Lower lobe of right lung (tissue), 2 donors: Measurements from ENCODE around the gene POGZ. TPM values are rescaled to one million over a fixed set of nuclear protein-coding genes. Genes with fewer than 3 reads are reported as not detected.
"Not testable (repeated sequence)": the region's sequence is repeated elsewhere in the genome, so short reads cannot be mapped to it uniquely, and the experiment has no call there.

Experiments
- ATAC-seq, 2 donors: fragments of 200-7000 bp; cut with Tn5 transposase; one replicate each; pipeline ENCODE4 v1.9.1; 2020 to 2022; ENCODE audit warnings: mild to moderate bottlenecking in 2 of 2, moderate library complexity in 2 of 2
- DNase-seq: peaks from one replicate; pipeline ENCODE4 v3.0.0-alpha.2; 2020
- H3K27ac ChIP-seq: fragments of 200-600 bp; one replicate; pipeline ENCODE4 v1.8.0; 2022
- H3K27me3 ChIP-seq: fragments of 200-600 bp; one replicate; pipeline ENCODE4 v1.8.0; 2022; ENCODE audit warnings: low read depth
- H3K36me3 ChIP-seq: fragments of 200-600 bp; one replicate; pipeline ENCODE4 v1.8.0; 2022; ENCODE audit warnings: mild to moderate bottlenecking
- H3K4me1 ChIP-seq: fragments of 200-600 bp; one replicate; pipeline ENCODE4 v1.8.0; 2022
- H3K4me3 ChIP-seq: fragments of 200-600 bp; one replicate; pipeline ENCODE4 v1.8.0; 2022; ENCODE audit warnings: mild to moderate bottlenecking
- H3K9me3 ChIP-seq: fragments of 200-600 bp; one replicate; pipeline ENCODE4 v1.8.0; 2022
- intact Hi-C: fragments of 100-400 bp; cut with DNase I; formaldehyde crosslinking; loops from one replicate; pipeline ENCODE4 v1.11.0; 2022
- total RNA-seq: library from RNA; stranded (reverse); fragmentation: NEBNext Ultra II Directional; extraction: Animal tissue kit (Norgen Biotek cat#: 25700); gene quantifications from one replicate; pipeline ENCODE4 v1.2.1, GENCODE V29; 2021
- TF ChIP-seq, protein P1 (sequence below): fragments of 200-600 bp; IDR thresholded peaks from one replicate; pipeline ENCODE4 v1.8.0; 2022; ENCODE audit warnings: antibody characterized with exemption, mild to moderate bottlenecking
- donor health status: DM: no; HTN: yes; CAD: no; lungs with severe emphysema.

The POGZ gene
- total RNA-seq, 1 donor from 2014 or later = 98.1 TPM

DNA sequence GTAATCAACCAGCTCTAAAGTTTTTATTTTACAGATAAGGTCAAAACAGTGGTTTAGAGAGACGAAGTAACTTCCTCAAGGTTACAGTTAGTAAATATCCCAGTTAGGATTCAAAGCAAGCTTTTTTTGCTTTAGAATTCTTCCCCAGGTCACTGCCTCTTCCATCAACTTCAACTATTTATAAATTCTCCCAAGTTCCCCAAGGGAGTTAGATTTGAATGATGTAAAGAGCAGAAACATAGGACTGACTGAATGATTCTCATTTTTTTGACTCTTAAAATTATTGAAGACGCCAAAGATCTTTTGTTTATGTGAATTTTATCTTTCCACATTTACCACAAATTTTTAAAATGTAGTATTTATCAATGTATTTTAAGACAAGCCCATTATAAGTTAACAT is 4.1 kb downstream of the POGZ start:
- no peaks in the 10 kb centered on the region for H3K9me3 ChIP-seq
- H3K36me3 ChIP-seq = no peaks in the 10 kb centered on the region
- TF ChIP-seq, protein P1, sequence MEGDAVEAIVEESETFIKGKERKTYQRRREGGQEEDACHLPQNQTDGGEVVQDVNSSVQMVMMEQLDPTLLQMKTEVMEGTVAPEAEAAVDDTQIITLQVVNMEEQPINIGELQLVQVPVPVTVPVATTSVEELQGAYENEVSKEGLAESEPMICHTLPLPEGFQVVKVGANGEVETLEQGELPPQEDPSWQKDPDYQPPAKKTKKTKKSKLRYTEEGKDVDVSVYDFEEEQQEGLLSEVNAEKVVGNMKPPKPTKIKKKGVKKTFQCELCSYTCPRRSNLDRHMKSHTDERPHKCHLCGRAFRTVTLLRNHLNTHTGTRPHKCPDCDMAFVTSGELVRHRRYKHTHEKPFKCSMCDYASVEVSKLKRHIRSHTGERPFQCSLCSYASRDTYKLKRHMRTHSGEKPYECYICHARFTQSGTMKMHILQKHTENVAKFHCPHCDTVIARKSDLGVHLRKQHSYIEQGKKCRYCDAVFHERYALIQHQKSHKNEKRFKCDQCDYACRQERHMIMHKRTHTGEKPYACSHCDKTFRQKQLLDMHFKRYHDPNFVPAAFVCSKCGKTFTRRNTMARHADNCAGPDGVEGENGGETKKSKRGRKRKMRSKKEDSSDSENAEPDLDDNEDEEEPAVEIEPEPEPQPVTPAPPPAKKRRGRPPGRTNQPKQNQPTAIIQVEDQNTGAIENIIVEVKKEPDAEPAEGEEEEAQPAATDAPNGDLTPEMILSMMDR = no peak
- H3K27me3 ChIP-seq = no peaks in the 10 kb centered on the region
- ATAC-seq = no peak
- DNase-seq = no peak
- no peak overlapping the region for H3K27ac ChIP-seq
- intact Hi-C loops = no loop called here
- H3K4me1 ChIP-seq = peaks cover 42% of the 10 kb centered on the region
- H3K4me3 ChIP-seq = no peak overlapping the region

DNA sequence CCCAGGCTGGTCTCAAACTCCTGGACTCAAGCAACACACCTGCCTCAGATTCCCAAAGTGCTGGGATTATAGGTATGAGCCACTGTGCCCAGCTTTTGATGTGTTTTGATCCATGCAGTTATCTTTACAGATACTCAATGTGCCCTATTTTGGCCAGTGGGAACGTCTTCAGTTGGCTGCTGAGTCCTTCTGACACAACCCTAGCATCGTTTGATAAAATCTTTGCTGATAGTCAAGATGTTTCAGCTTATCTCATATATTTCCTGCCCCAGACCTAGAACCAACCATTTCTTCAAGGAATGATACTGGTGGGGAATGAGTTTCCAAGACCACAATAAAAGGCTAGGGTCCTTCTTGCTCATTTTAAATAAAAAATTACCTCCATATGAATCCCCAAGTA is 11.6 kb downstream of the POGZ start:
- ATAC-seq = no peak
- H3K9me3 ChIP-seq = no peaks in the 10 kb centered on the region
- DNase-seq = no peak
- TF ChIP-seq, protein P1 = no peak
- H3K27me3 ChIP-seq = no peaks in the 10 kb centered on the region
- intact Hi-C loops = no loop called here
- no peak overlapping the region for H3K27ac ChIP-seq
- H3K4me1 ChIP-seq = peaks cover 28% of the 10 kb centered on the region
- no peak overlapping the region for H3K4me3 ChIP-seq
- peaks cover 6% of the 10 kb centered on the region for H3K36me3 ChIP-seq

DNA sequence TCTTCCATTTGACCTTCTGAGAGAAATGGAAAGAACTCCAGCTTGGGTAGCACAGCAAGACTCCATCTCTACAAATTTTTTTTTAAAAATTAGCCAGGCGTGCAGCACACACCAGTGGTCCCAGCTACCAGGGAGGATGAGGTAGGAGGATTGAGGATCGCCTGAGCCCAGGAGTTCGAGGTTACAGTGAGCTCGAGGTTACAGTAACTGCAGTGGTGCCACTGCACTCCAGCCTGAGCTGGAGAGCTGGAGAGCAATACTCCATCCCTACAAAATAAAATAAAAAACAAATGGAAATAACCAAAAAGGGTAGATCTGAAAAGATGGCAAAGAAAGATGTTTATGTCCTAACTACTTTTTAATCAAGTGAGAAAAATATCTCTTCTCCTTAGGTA is 14.5 kb downstream of the POGZ start:
- peak in 1 of 2 donors; percentile 17 for ATAC-seq
- intact Hi-C loops = no loop called here

DNA sequence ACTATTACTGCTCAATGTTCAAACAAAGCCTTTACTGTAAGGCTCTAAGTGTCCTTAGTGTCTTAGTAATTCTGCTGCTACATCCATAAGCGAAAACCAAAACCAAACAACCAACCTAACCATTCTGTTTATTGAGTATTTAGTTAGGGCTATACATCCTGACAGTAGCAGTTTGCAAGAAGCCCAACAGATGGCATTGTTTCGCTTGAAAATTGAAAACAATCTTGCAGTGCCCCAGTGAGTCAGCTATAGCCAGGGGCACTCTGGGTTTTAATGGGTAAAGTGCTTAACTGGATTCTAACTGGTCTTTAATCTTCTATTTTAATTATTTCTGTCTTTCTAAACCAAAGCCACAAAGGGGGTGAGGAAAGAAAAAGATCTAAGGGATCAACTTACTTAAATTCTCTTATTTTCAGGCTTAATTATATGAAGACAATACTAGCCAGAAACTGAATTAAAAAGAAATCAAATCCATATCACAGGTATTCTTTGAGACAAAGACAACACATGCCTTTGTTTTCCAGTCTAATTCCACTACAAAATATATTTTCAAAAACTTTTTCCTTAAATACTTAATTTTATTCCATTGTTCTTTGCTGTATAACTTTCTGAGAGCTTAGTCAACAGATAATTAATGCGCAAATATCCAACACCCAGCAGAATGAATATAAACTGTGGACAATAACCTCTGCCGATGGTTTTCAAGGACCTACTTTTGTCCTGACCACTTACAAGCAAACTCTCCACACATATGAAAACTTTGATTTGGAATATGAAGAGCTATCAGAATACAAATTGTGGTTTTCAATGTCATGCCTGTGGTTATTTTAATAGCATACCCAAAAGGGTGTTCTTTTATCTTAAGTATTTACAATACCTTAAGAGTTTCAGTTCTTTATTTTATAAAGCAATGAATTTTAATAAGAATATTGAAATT is 15.2 kb downstream of the POGZ start:
- TF ChIP-seq, protein P1 = peak; percentile 76
- no peak overlapping the region for H3K4me3 ChIP-seq
- H3K27me3 ChIP-seq = no peaks in the 10 kb centered on the region
- DNase-seq (no peak), ATAC-seq (peak; percentile 88 to 97)
- peaks cover 22% of the 10 kb centered on the region for H3K36me3 ChIP-seq
- intact Hi-C loops = no loop called here
- H3K9me3 ChIP-seq = no peaks in the 10 kb centered on the region
- H3K4me1 ChIP-seq = peaks cover 39% of the 10 kb centered on the region
- no peak overlapping the region for H3K27ac ChIP-seq

More for the DNA sequence above, 14.5 kb downstream of the POGZ start:
- no peaks in the 10 kb centered on the region for H3K9me3 ChIP-seq
- H3K36me3 ChIP-seq = peaks cover 19% of the 10 kb centered on the region
- no peak for DNase-seq
- H3K27me3 ChIP-seq = no peaks in the 10 kb centered on the region
- TF ChIP-seq, protein P1 = no peak
- H3K4me3 ChIP-seq = no peak overlapping the region
- no peak overlapping the region for H3K27ac ChIP-seq
- H3K4me1 ChIP-seq = peaks cover 33% of the 10 kb centered on the region

DNA sequence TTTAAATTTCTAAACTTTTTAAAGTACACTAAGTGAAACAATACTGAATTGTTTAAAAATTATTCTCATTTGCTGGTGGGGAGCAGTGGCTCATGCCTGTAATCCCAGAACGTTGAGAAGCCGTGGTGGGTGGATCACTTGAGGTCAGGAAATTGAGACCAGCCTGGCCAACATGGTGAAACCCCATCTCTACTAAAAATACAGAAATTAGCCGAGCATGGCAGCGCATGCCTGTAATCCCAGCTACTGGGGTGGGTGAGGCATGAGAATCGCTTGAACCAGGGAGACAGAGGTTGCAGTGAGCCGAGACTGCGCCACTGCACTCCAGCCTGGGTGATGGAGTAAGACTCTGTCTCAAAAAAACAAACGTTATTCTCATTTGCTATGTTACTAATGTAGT is 21.9 kb downstream of the POGZ start:
- H3K9me3 ChIP-seq, H3K4me3 ChIP-seq, intact Hi-C loops, H3K27me3 ChIP-seq, ATAC-seq, H3K27ac ChIP-seq, DNase-seq: not testable (repeated sequence)
- peaks cover 37% of the 10 kb centered on the region for H3K36me3 ChIP-seq
- peaks cover 19% of the 10 kb centered on the region for H3K4me1 ChIP-seq

DNA sequence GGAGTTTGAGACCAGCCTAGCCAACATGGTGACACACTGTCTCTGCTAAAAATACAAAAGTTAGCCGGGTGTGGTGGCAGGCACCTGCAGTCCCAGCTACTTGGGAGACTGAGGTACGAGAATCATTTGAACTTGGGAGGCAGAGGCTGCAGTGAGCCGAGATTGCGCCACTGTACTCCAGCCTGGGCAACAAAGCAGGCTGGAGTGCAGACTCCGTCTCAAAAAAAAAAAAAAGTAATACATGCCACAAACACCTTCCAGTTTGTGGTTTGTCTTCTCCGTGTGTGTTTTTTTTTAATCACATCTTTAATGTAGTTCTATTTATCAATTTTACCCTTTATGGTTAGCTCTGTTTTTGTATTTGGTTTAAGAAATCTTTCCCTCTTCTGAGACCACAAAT is 22.3 kb downstream of the POGZ start:
- TF ChIP-seq, protein P1 = no peak
- Histone ChIP-seq H3K36me3 (peaks cover 37% of the 10 kb centered on the region), H3K4me3 (no peak overlapping the region), H3K27ac (no peak overlapping the region), H3K9me3 (no peaks in the 10 kb centered on the region), H3K4me1 (peaks cover 19% of the 10 kb centered on the region), H3K27me3 (no peaks in the 10 kb centered on the region)
- ATAC-seq (no peak), DNase-seq (no peak)
- intact Hi-C loops = no loop called here
